Stomach (tissue), 9 donors: ENCODE data around the gene CREB5. TPM values are rescaled to one million over a fixed set of nuclear protein-coding genes. Genes with fewer than 3 reads are reported as not detected.

Source experiments
- DNase-seq, 2 donors: peaks; one replicate each; pipeline versions ENCODE4 v3.0.0 to v3.0.0-alpha.2; 2013 to 2019
- H3K27ac ChIP-seq, 5 donors: fragments of 200-600 bp in 4 of 5; sonication (generic) in 4 of 5; one replicate each; pipeline ENCODE4 v1.5.1; 2013 to 2019; ENCODE audit warnings: mild to moderate bottlenecking in 1 of 5, moderate library complexity in 1 of 5
- H3K27me3 ChIP-seq, 3 donors: fragments of 200-600 bp; sonication (generic); one replicate each; pipeline ENCODE4 v1.5.1; 2017 to 2019; ENCODE audit warnings: mixed run types in 1 of 3
- H3K36me3 ChIP-seq, 4 donors: fragments of 200-600 bp; sonication (generic); 1 replicate in 3 of 4; 2 replicates in 1 of 4; pipeline ENCODE4 v1.5.1; 2016 to 2019
- H3K4me1 ChIP-seq, 4 donors: fragments of 200-600 bp; sonication (generic); one replicate each; pipeline ENCODE4 v1.5.1; 2016 to 2019
- H3K4me3 ChIP-seq, 4 donors: fragments of 200-600 bp; sonication (generic) in 3 of 4; one replicate each; pipeline ENCODE4 v1.5.1; 2016 to 2019; ENCODE audit warnings: mild to moderate bottlenecking in 1 of 4
- H3K9me3 ChIP-seq, 4 donors: fragments of 200-600 bp; sonication (generic); one replicate each; pipeline ENCODE4 v1.5.1; 2016 to 2019
- EP300 ChIP-seq: sonication (generic); formaldehyde crosslinking; IDR thresholded peaks from one replicate; pipeline ENCODE4 v1.6.1; 2017; ENCODE audit warnings: antibody characterized with exemption
- POLR2A ChIP-seq, 4 donors: fragments of 450-650 bp; IDR thresholded peaks; one replicate each; pipeline ENCODE4 v1.6.1; 2016; ENCODE audit warnings: antibody characterized with exemption in 4 of 4, control low read depth in 2 of 4, mild to moderate bottlenecking in 1 of 4, moderate library complexity in 1 of 4
- POLR2AphosphoS5 ChIP-seq, 3 donors: sonication (generic); formaldehyde crosslinking; IDR thresholded peaks; one replicate each; pipeline ENCODE4 v1.6.1; 2016; ENCODE audit warnings: antibody characterized with exemption in 3 of 3
- WGBS, 5 donors: extraction: QIAGEN DNeasy Blood & Tissue Kit in 3 of 5; methylation state at CpG; one replicate each; pipeline versions ENCODE4 v1.1.5 to v1.1.7; 2013 to 2018; 5-methylcytosine and 5-hydroxymethylcytosine counted together
- intact Hi-C: fragments of 100-400 bp; cut with DNase I; formaldehyde crosslinking; loops from one replicate; pipeline ENCODE4 v1.15.1; 2023; ENCODE audit warnings: low total_unique reads
- polyA plus RNA-seq, 3 donors: library from polyadenylated mRNA; stranded (reverse); fragments of 200-250 nt; gene quantifications; one replicate each; pipeline ENCODE4 v1.2.3, GENCODE V29; 2013
- total RNA-seq, 5 donors: library from RNA; depleted of rRNA; stranded (reverse); fragments of >200 nt; gene quantifications; one replicate each; pipeline versions ENCODE4 v1.1.0 to v1.2.3, GENCODE V29; 2014 to 2016
- TF ChIP-seq, protein P1 (sequence below), 7 experiments: fragments of 450-650 bp in 4 of 7; fragments of 200-600 bp in 3 of 7; sonication (generic) in 3 of 7; IDR thresholded peaks; one replicate each; pipeline ENCODE4 v1.5.1; 2016 to 2019; ENCODE audit warnings: antibody characterized with exemption in 7 of 7, control low read depth in 2 of 7, mild to moderate bottlenecking in 1 of 7
- donor health status: healthy with polysubstance abuse.
- donor health status: Bipolar disorder and iron deficiency.
- donor health status: healthy.

CREB5 gene
- total and polyA plus RNA-seq, 8 donors: 0.68 to 30.3 (median 1.5) TPM; not detected in 1

DNA sequence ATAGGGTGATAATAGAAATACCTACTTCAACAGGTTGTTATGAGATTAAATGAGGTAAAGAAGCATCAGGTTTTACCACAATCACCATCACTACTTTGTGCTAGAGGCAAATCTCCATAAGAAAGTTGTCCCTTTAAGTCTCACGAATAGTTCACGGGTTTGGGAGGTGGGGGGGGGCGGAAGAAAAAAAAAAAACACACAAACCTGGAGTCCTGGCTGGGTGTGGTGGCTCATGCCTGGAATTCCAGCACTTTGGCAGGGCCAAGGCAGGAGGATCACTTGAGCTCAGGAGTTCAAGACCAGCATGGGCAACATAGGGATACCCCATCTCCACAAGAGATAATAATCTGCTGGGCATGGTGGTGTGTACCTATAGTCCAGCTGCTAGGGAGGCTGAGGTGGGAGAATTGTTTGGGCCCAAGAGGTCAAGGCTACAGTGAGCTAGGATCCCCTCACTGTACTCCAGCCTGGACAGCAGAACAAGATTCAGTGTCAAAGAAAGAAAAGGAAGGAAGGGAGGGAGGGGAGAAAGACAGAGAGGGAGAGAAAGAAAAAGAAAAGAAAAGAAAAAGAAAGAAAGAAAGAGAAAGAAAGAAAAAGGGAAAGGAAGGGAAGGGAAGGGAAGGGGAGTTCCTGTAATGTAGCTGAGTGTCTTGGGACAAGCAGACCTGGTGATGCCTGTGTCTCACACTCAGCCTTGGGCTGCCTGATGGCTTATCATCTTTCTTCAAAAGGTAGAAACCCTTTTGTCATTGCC, 231.4 kb downstream of the CREB5 start:
- no peaks in the 10 kb centered on the region for H3K27me3 ChIP-seq
- intact Hi-C loops: no loop called here
- H3K4me3 ChIP-seq: no peak overlapping the region
- H3K4me1 ChIP-seq: no peaks in the 10 kb centered on the region
- DNase-seq: no peak
- H3K9me3 ChIP-seq: no peaks in the 10 kb centered on the region
- H3K27ac ChIP-seq: no peak overlapping the region
- WGBS, 5 donors: 29 to 63% (median 41%) methylated on average over 3 of the region's 3 CpGs
- TF ChIP-seq, protein P1, sequence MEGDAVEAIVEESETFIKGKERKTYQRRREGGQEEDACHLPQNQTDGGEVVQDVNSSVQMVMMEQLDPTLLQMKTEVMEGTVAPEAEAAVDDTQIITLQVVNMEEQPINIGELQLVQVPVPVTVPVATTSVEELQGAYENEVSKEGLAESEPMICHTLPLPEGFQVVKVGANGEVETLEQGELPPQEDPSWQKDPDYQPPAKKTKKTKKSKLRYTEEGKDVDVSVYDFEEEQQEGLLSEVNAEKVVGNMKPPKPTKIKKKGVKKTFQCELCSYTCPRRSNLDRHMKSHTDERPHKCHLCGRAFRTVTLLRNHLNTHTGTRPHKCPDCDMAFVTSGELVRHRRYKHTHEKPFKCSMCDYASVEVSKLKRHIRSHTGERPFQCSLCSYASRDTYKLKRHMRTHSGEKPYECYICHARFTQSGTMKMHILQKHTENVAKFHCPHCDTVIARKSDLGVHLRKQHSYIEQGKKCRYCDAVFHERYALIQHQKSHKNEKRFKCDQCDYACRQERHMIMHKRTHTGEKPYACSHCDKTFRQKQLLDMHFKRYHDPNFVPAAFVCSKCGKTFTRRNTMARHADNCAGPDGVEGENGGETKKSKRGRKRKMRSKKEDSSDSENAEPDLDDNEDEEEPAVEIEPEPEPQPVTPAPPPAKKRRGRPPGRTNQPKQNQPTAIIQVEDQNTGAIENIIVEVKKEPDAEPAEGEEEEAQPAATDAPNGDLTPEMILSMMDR (IDR thresholded peaks at IDR 0.05): no peak
- TF ChIP-seq POLR2AphosphoS5 (IDR thresholded peaks at IDR 0.05): no peak
- TF ChIP-seq EP300: no peak
- TF ChIP-seq POLR2A (IDR thresholded peaks at IDR 0.05): no peak
- H3K36me3 ChIP-seq: no peaks in the 10 kb centered on the region

DNA sequence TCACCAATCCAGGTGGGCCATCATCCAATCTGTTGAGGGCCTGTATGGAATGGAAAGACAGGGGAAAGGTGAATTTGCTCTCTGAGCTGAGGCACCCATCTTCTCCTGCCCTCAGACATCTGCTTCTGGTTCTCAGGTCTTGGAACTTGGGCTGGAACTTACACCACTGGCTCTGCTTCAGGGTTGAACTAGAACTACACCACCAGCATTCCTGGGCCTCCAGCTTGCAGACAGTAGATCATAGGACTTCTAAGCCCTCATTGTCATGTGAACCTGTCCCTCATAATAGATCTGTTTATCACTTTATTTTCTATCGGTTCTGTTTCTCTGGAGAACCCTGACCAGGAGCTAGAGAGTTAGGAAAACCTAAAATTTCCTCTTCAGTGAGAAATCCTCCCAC, 233.5 kb downstream of the CREB5 start:
- WGBS, 5 donors: 84 to 98% (median 94%) methylated on average over 1 of the region's 1 CpG
- H3K36me3 ChIP-seq: no peaks in the 10 kb centered on the region
- intact Hi-C loops: no loop called here
- no peaks in the 10 kb centered on the region for H3K27me3 ChIP-seq
- TF ChIP-seq POLR2AphosphoS5 (IDR thresholded peaks at IDR 0.05) (no peak), EP300 (no peak), POLR2A (IDR thresholded peaks at IDR 0.05) (no peak)
- TF ChIP-seq, protein P1 (IDR thresholded peaks at IDR 0.05): no peak
- H3K4me3 ChIP-seq: no peak overlapping the region
- H3K27ac ChIP-seq: no peak overlapping the region
- DNase-seq: no peak
- H3K9me3 ChIP-seq: no peaks in the 10 kb centered on the region
- no peaks in the 10 kb centered on the region for H3K4me1 ChIP-seq

- 68 to 87% (median 84%) methylated on average over 3 of the region's 3 CpGs for WGBS, 5 donors
- intact Hi-C loops: no loop called here
- Histone ChIP-seq H3K27ac (no peak overlapping the region), H3K9me3 (no peaks in the 10 kb centered on the region), H3K36me3 (no peaks in the 10 kb centered on the region), H3K4me3 (no peak overlapping the region), H3K27me3 (no peaks in the 10 kb centered on the region), H3K4me1 (no peaks in the 10 kb centered on the region)
- DNase-seq: no peak
- TF ChIP-seq POLR2A (IDR thresholded peaks at IDR 0.05) (no peak), EP300 (no peak), POLR2AphosphoS5 (IDR thresholded peaks at IDR 0.05) (no peak)
- TF ChIP-seq, protein P1 (IDR thresholded peaks at IDR 0.05): no peak
Measured at GRCh38 chr7:28646376-28647075, 234.2 kb downstream of the CREB5 start.

GRCh38 chr7:28647076-28647421, 234.7 kb downstream of the CREB5 start:
- intact Hi-C loops: no loop called here
- Histone ChIP-seq H3K9me3 (no peaks in the 10 kb centered on the region), H3K4me1 (no peaks in the 10 kb centered on the region), H3K27ac (no peak overlapping the region), H3K36me3 (no peaks in the 10 kb centered on the region), H3K4me3 (no peak overlapping the region), H3K27me3 (no peaks in the 10 kb centered on the region)
- 84 to 94% (median 90%) methylated on average over 4 of the region's 4 CpGs for WGBS, 5 donors
- no peak for TF ChIP-seq POLR2A (IDR thresholded peaks at IDR 0.05)
- TF ChIP-seq EP300: no peak
- TF ChIP-seq, protein P1 (IDR thresholded peaks at IDR 0.05): no peak
- TF ChIP-seq POLR2AphosphoS5 (IDR thresholded peaks at IDR 0.05): no peak
- no peak for DNase-seq
